Lower leg skin (tissue), 4 donors: Measurements from ENCODE around the gene RELL2. TPM values are rescaled to one million over a fixed set of nuclear protein-coding genes. Genes with fewer than 3 reads are reported as not detected.

Experiments used
- DNase-seq, 2 donors: peaks; one replicate each; pipeline ENCODE4 v3.0.0-alpha.2; 2019; ENCODE audit warnings: low spot score in 2 of 2
- H3K4me3 ChIP-seq: fragments of 200-600 bp; sonication (generic); 2 replicates; pipeline ENCODE4 v1.5.1; 2017; ENCODE audit warnings: mild to moderate bottlenecking, low read depth; ENCODE audit not compliant: poor library complexity, severe bottlenecking
- POLR2A ChIP-seq, 2 donors: fragments of 450-650 bp; IDR thresholded peaks; one replicate each; pipeline ENCODE4 v1.6.1; 2016 to 2017; ENCODE audit warnings: antibody characterized with exemption in 2 of 2, mild to moderate bottlenecking in 1 of 2, moderate library complexity in 1 of 2
- whole genome bisulfite sequencing, 2 donors: methylation state at CpG; one replicate each; pipeline ENCODE4 v1.1.5; 2018; 5-methylcytosine and 5-hydroxymethylcytosine counted together
- intact Hi-C: fragments of 100-400 bp; cut with DNase I; formaldehyde crosslinking; loops from one replicate; pipeline ENCODE4 v1.15.0; 2023; ENCODE audit warnings: low total_unique reads
- total RNA-seq, 4 donors: library from RNA; depleted of rRNA; stranded (reverse); fragments of >200 nt; gene quantifications; one replicate each; pipeline ENCODE4 v1.1.0, GENCODE V29; 2016
- TF ChIP-seq, protein P1 (sequence below), 3 donors: fragments of 450-650 bp; IDR thresholded peaks; one replicate each; pipeline ENCODE4 v1.5.1; 2016; ENCODE audit warnings: antibody characterized with exemption in 3 of 3, mild to moderate bottlenecking in 3 of 3, moderate library complexity in 2 of 3

The RELL2 gene, protein sequence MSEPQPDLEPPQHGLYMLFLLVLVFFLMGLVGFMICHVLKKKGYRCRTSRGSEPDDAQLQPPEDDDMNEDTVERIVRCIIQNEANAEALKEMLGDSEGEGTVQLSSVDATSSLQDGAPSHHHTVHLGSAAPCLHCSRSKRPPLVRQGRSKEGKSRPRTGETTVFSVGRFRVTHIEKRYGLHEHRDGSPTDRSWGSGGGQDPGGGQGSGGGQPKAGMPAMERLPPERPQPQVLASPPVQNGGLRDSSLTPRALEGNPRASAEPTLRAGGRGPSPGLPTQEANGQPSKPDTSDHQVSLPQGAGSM
- total RNA-seq = 10 to 100 TPM in 2 of 4 donors, 1 to 10 TPM in 2; 5.9 to 11.4 (median 9.0) TPM

DNA sequence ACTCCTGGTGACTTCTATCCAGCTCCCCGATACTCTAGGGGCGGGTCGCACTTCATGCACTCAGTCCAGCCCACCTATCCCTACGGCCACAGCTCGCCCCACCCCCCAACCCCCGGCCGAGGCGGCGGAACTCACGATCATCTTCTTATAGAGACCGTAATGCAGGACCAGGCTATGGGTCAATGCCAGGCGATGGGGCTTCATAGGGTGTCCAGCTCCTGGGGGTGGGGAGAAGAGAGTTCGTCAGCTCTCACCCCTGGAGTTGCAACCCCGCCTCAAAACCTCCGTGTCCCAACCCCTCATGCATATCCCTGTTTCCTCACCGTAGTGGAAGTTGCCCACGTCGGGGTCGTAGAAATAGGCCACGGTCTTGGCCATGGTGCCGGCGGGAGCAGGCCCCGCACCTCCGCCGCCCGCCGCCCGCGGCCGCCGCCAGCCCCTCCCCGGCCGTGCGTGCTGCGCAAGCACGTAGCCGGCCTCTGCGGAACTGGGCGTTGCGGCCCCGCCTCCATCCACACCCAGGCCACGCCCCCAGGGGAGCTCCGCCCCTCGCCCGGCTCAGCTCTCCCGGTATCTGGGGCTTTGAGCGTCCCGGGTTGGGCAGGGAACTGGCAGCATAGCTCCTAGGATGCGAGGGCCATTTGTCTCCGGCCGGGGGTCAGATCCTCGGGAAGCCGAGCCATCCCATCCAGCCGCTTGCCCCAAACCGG lies at the start of gene RELL2, which contains the start of gene HDAC3:
Gene RELL2 (plus strand): TSS at position 585 of the 710 bp plus-strand sequence. CDS start 1,229 bp downstream, outside the sequence.
Gene HDAC3 (minus strand): TSS at position 437 of the 710 bp plus-strand sequence. CDS start 59 bp downstream, at position 378.
- WGBS, 2 donors = 0% methylated on average over 21 to 24 of the region's 55 CpGs
- H3K4me3 ChIP-seq = peak within 1 kb of the TSS; percentile 83
- TF ChIP-seq, protein P1, sequence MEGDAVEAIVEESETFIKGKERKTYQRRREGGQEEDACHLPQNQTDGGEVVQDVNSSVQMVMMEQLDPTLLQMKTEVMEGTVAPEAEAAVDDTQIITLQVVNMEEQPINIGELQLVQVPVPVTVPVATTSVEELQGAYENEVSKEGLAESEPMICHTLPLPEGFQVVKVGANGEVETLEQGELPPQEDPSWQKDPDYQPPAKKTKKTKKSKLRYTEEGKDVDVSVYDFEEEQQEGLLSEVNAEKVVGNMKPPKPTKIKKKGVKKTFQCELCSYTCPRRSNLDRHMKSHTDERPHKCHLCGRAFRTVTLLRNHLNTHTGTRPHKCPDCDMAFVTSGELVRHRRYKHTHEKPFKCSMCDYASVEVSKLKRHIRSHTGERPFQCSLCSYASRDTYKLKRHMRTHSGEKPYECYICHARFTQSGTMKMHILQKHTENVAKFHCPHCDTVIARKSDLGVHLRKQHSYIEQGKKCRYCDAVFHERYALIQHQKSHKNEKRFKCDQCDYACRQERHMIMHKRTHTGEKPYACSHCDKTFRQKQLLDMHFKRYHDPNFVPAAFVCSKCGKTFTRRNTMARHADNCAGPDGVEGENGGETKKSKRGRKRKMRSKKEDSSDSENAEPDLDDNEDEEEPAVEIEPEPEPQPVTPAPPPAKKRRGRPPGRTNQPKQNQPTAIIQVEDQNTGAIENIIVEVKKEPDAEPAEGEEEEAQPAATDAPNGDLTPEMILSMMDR (IDR thresholded peaks at IDR 0.05) = no peak
- TF ChIP-seq POLR2A (IDR thresholded peaks at IDR 0.05) = peak in 1 of 2 donors; percentile 32
- intact Hi-C loops = no loop called here
- DNase-seq = peak; percentile 90 to 99

DNA sequence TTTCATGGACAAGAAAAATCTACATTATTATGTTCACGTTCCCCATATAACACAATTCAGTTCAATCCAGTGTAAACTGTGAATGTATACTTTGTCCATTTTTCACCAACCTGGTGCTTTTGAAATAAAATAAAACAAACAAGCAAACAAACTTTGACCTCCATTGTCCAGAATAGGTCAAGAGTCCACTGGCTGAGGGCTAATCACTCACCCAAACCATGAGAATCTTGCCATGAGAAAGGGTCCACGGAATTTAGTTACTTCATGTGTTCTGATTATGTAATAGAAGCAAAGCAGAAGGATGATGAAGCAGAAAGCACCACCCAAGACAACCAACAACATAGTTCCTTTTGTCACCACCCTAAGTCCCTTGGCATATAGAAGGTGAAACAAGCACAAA lies 46.7 kb upstream of the RELL2 start:
- no peak for DNase-seq
- H3K4me3 ChIP-seq = no peak overlapping the region
- intact Hi-C loops = no loop called here
- TF ChIP-seq, protein P1 (IDR thresholded peaks at IDR 0.05) = no peak
- no peak for TF ChIP-seq POLR2A (IDR thresholded peaks at IDR 0.05)
- 72 to 77% methylated on average over 2 of the region's 2 CpGs for WGBS, 2 donors

DNA sequence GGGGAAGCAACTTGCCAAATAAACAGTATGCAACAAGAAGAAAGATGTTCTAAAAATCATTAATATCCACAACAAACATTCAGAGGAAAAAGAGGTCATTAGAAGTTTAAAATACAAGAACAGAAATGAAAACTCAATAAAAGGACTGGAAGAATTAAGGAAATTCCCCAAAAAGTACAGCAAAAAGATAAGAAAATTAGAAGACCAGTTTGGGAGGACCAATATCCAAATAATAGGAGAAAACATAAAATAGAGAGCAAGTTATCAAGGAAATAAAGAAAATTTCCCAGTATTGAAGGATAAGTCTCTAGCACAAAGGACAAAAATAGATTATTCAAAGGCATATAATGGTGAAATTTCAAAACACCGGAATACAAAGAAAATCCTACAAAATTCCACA lies 39.9 kb upstream of the RELL2 start:
- no peak overlapping the region for H3K4me3 ChIP-seq
- intact Hi-C loops = no loop called here
- TF ChIP-seq POLR2A (IDR thresholded peaks at IDR 0.05) = no peak
- TF ChIP-seq, protein P1 (IDR thresholded peaks at IDR 0.05) = no peak
- 93 to 95% methylated on average over 1 of the region's 1 CpG for WGBS, 2 donors
- DNase-seq = no peak

DNA sequence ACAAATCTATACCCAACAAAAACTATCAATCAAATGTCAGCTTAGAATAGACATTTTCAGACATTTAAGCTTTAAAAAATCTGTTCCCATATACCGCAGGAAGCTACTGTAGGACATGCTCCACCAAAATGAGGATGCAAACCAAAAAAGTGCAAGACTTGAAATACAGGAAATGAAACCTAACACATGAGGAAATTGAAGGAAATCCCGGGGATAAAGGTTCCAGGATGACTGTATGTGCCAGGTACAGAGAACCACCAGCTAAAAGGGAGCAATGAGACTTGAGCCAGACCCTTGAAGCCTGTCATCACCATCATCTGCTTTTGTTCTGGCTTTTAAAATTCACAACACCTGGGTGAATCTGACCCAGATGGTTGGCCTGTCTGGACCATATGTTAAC lies 39.4 kb upstream of the RELL2 start:
- WGBS, 2 donors = 62 to 73% methylated on average over 2 of the region's 2 CpGs
- intact Hi-C loops = no loop called here
- no peak overlapping the region for H3K4me3 ChIP-seq
- TF ChIP-seq, protein P1 (IDR thresholded peaks at IDR 0.05) = no peak
- TF ChIP-seq POLR2A (IDR thresholded peaks at IDR 0.05) = no peak
- DNase-seq = no peak

DNA sequence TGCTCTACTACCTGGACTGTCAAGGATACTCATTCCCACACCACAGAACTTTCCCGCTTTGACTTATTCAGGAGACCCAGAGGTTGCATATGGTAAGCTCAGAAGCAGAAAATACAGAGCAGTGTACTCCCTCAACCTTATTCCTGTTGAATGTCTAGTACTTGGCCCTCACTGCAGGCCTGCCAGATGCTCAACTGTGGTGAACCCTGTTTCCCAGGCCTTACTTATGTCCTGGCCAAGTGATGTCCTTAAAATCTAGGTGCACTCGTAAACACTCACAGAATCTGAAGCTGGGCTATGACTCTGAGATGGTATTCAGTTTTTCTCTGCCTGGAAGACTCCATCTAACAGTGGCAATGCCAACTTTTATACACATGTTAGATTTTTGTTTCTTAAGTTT lies 39.0 kb upstream of the RELL2 start:
- no peak for DNase-seq
- no peak overlapping the region for H3K4me3 ChIP-seq
- intact Hi-C loops = no loop called here
- 98 to 99% methylated on average over 2 of the region's 2 CpGs for WGBS, 2 donors
- TF ChIP-seq, protein P1 (IDR thresholded peaks at IDR 0.05) = no peak
- no peak for TF ChIP-seq POLR2A (IDR thresholded peaks at IDR 0.05)
